NCI-H1092 (cell line): ENCODE measurements around the gene SPTB.

Experiments used
- DNase-seq: peaks from one replicate; lab custom pipeline; 2025; lab: John Stamatoyannopoulos, UW

The SPTB gene

DNA sequence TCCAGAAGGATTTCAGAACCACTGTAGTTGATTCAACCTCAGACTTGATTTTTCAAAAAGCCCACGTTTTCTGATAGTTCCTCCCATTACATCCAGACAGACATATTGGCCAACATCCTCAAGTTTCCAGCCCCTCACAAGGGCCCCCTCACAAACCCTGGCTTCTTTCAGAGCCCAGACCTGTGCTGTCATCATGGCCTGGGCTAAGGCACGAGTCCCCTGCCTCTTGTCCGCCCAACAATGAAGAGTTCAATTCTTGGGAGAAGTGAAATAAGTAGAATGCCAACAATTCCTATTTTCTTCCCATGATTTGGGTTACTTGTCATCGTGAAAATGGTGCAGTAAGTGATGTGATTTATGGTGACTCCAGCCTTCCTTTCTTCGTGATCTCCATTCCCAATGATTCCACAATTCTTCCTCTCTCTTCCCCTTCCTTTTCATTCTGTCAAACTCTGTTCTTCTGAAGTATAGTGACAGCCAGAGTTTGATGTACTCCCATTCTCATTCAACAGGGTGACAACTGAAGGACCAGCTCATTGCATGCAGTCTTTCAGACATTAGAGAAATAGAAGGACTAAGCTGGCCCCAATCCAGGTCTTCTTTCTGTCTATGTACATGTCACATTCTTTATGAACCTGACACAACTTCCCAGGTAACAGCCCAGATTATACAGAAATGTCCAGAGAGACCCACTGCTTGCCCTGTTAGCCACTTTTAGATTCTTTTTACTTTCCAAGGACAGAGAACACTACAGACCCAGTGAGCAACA is 29.2 kb downstream of the SPTB start:
- DNase-seq = no peak

DNA sequence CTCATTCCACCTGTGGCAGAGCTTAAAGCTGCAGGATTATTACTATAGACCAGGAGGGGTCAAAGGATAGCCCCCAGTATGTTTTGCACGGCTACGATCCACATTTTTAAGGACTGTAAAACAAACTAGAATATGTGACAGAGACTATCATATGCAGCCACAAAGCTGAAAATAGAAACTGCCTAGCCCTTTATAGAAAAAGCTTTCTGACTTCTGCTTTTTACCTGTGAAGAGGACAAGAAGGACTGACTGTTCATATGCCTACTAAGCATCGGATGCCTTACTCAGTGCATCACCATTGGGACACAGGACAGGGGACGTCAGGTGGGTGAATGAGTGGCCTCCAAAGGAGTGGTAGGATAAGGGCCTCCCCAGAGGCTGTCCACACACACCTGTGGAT is 29.8 kb downstream of the SPTB start:
- no peak for DNase-seq

DNA sequence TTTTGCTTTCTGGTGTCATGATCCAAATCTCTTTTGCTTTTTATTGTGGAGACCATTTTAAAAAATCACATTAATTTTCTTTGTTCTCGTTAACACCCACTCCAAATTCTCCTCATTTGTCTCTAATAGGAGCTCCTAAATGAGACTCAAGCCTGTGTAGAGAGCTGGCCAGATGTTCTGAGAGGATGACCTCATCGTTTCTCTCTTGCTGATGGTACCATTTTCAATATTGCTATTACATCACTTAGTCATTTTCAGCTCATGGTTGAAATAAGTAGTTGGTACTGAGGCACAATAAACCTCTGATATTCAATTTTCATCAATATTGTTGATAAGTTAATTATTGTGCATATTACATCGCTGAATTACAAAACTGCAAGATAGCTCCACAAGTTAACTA is 31.5 kb downstream of the SPTB start:
- no peak for DNase-seq

DNA sequence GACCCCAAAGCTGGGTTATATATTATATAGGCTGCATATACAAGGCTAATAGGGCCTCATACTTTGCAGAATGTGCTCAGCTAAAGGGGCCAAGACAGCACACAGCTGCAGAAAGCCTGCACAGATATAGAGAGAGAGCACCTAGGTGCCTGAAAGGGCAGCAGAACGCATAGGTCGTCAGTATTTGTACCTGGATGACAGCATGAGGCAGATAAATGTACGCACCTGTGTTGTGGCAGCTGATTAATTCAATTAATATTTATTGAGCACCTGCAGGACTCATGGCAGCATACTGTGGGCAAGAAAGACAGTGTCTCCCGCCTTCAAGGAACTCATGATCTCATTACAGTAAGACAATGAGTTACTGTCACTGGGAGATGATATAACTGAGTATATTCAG is 33.4 kb downstream of the SPTB start:
- no peak for DNase-seq

DNA sequence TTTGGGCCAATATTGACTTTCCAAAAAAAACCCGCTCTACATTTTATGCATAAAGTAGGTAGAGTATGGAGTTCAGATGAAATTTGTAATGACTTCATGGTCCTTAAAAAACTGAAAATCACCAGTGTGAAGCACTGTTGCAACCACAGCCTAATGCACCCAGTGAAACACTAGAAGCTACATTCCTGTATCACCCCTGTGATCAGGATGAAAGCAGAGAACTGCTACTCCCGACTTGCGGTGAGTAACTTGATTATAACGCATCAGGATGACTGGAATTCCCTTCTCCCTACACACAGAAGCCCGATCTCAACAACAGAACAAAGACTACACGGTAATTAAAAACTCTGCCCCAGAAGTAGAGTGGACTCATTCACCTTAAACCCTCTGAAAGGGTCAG is 33.8 kb downstream of the SPTB start:
- DNase-seq = no peak

DNA sequence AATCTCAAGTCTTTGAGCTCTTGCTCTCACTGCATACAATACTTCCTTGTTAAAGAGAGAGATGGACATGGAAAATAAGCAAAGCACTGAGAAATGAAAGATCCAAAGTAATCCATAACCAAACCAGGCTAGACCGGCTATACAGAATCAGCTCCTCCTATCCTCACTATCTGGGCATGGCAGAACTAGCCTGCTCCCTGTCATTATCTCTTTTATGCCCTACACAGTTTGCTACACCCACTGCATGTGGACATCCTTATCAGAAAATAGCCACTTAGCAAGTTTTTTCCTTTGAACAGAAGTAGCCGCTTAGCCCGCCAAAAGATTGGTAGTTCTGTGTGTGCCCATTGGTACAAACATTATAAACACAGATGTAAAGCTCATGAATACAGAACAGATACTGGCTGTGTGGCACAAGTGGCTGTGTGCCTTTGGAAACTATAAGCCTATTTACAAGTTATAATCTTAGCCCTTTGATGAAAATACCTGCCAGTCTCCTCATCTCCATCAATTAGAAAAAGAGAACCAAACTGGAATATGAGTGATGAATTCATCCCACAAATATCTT is 34.7 kb downstream of the SPTB start:
- DNase-seq = no peak

DNA sequence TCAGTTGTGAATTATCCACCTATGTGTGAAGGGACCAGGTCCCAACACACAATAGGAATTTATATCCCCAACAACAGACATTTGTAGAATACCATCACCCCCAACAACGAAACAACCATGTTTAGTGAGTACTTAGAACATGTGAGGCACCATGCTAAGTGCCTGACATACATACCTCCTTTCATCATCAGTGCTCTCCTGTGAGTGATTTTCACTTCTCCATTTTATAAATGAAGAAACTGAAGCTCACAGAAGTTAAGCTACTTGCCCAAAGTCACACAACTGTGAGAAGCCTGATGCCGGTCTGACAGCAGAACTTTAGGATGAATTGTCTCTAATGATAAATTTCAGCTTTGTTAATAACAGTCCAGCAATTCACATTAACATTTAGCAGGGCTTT is 35.4 kb downstream of the SPTB start:
- DNase-seq = no peak

DNA sequence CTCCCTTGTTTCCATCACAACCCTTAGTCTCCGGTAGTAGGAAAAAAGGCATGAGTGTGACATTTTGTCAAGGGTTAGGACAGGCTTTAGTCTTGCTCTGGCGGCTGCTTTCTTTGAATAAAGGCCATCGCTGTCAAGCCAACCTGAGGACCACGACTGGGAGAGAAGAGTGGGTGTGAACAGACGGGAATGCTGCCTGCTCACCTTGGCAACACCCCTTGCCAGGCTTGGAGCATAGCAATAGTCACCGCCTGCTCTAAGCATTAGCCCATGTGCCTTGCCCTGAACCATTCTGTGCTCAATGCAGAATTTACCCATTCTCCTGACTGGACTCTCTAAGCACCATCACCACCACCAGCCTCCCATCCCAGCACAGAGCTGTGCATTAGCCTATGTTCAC is 36.2 kb downstream of the SPTB start:
- DNase-seq = no peak

DNA sequence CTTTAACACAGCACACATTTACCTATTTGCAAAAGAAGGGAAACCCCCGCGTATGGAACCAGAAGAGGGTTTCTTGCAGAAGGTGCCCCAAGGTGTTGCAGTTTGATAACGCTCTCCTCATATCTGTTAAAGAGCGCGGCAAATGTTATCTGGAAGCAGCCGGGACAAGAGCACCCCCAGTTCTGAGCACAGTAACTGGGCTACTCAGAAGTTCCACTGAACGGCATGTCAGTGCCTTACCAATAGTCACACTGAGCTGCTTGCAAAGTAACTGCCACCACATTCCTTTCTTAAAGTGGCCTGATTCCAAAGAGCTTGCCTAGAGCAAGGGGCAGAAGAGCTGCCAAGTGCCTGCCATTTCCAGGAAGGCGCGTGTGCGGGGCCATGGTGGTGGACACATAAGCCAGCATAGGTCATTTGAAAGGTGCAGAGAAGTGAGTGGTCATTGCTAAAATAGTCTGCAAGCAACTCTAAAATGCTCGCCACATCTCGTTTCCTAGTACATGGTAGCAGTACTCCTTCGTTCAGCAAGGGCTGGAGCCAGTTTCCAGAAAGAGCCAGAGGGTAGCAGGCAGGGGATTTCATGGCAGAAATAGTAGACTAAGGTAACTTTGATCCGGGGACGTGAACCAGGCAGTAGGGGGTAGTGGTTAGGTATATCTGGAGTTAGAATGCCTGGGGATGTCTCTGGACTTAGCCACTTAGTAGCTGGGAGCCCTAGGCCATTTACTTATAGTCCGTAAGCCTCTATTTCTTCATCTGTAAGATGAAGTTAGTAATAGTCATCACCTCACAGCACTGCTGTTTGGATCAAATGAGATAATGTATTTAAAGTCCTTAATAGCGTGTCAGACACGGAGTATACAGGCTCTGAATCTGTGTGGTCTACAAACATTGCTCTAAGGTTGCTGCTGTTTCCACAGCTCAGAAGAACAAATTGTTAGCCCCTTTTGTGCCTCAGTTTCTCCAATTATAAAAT is 37.6 kb downstream of the SPTB start:
- DNase-seq = no peak

DNA sequence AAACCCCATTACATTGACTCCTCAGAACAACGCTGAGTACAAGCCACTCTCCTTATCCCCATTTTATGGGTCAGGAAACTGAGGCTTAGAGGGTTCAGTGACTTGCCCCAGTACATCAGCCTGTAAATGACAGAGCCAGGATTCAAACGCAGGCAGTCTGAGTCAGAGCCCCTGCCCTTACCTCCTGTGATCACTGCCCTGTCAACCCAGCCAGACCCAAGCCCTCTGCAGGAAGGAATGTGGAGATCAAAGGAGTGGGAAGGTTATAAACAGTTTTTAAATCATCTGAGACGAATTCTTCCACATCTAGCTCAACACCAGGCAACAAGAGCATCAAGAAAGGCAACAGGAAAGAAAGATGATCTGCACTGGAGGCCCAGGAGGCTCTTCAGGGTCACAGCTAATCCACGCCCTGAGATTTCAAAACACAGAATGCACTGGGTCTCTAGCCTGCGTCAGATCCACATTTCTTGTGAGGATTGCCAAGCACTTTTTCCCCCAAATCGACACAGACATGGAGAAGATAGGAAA is 38.5 kb downstream of the SPTB start:
- DNase-seq = no peak

DNA sequence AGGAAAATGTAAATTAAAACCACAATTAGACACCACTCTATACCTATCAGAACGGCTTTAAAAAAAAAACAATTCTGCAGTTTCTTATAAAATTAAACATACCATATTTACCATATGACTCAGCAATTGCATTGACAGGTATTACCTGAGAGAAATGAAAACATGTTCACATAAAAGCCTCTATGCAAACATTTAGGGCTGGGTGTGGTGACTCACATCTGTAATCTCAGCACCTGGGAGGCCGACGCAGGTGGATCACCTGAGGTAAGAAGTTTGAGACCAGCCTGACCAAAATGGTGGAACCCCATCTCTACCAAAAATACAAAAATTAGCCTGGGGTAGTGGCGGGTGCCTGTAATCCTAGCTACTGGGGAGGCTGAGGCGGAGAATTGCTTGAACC is 41.1 kb downstream of the SPTB start:
- no peak for DNase-seq

DNA sequence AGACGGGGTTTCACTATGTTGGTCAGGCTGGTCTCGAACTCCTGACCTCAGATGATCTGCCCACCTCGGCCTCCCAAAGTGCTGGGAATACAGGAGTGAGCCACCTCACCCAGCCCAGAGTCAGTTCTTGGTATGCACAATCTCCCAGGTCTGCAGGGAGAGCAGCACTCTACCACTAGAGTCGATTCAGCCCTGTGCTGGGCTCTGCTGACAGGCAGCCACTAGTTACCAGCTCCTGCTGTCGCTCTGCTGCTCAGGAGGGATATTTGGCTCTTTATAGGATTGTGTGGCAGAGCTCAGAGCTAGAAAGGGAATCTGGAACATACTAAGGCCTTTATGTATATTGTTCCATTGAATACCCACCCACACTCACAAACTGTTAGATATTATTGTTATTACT is 44.3 kb downstream of the SPTB start:
- no peak for DNase-seq

DNA sequence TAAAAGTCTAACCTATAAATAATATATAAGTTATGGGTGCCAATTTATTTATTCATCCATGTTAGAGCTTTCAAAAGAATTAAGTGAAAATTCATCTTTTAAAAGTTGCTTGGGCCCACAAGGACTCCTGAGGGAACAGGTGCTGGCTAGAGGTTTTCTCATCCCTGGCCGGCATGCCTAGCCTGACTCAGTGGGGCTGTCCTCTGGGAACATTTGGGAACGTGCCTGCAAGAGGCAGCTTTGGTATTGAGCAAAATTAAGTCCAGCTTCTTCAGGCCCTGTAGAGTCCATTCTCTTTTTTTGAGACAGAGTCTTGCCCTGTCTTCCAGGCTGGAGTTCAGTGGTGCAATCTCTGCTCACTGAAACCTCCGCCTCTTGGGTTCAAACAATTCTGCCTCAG is 44.7 kb downstream of the SPTB start:
- no peak for DNase-seq

DNA sequence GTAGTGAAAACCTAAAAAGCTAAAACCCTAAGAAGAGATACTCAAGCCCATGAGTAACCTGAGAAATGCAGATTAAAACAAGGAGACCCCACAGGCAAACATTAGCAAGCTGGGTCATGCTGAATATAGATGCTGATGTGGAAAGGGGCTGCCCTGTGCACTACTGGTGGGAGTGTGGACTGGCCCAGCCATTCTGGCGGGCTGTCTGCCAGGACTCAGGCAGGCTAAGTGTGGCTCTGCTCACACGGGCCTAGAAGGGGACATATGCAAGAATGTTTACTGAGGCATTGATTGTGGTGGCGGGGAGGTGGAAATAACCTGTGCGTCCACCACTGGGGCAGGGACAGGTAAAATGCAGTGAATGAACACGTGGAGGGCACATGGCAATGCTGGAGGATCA is 48.3 kb downstream of the SPTB start:
- DNase-seq = no peak

DNA sequence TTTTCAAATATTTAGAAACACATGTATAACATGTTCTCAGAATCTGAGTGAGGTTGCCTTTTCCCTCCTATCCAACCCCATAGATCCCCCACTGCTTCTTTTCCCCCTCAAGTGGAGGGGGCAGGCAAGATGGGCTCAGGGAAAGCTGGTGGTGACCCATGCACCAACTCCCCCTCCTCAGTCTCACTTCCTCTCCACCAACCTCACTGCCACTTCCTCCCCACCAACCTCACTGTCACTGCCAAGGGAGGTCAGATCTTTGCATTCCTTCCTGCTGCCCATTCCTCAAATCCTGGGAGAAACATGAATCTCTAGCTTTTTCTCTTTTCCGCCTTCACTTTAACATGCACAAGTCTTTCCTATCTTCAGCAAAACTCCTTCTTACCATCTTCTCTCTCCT is 48.7 kb downstream of the SPTB start:
- no peak for DNase-seq

DNA sequence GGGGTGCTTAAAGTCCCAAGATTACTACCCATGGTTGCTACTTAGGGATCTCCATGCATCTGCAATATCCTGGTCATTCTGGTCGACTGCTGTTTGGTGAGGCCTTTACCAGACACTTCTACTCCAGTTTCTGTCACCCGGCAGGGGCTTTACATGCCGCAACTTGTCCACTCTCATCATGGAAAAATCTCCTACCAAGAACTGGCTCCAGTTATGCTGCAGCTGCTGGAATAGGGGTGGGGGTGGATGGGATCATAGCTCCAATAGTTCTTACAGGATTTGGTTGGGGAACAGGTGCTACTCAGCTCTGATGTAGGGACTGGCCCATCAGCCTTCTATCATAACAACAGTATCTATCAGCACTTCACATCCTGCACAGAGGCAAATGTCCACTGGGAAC is 51.6 kb downstream of the SPTB start:
- DNase-seq = no peak

DNA sequence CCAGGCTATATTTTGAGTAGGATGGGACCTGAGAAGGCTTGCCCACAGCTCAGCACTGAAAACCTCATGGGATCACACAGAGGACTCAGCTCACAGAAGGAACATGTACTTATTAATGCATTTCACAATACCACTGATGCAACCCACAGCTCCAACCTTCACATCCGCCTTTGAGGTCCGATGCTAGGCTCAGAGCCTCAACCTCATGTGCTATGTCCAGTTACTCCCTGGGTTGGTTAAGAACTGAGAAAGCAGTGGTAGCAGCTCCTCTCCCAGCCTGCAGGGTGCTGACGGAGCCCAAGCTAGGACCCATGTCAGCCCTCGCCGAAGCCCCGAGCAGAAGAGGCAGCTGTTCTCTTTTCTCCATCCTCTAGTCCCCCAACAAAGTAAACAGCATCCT is 52.9 kb downstream of the SPTB start:
- no peak for DNase-seq

DNA sequence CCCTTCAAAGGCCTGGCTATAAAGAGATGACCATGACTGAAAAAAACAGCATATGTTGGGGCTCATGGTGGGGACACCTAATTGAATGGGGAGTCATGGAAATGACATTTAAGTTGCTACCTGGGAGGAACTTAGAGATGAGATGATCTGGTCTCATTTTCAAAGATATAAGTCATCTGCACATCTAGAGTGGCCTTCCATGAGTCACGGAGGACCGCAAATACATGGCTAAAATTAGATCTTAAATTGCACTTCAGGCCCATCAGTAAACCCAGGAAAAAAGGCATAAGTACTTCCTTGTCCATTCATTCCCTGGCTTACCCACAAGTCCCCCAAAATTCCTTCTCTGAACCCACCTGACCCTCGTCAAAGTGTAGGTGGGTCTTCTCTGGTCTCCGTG is 53.4 kb downstream of the SPTB start:
- no peak for DNase-seq

DNA sequence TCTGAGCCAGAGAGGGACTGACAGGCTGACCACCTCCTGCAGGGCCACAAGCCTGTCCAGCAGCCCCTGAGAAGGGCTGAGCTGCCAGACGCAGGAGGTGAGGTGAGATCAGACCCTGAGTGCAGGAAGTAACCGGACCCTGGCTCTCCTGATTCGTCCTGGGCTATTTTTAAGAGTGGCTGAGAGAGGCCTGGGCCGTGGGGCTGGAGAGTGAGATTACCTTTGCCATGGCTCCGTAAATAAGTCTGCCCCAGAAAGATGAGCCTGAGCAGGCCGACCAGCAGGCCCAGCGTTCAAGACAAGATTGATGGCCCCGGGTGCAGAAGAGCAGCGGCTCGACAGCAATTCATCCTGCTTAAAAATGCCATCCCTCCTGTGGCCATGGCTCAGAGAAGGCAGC is 54.2 kb downstream of the SPTB start:
- DNase-seq = no peak

DNA sequence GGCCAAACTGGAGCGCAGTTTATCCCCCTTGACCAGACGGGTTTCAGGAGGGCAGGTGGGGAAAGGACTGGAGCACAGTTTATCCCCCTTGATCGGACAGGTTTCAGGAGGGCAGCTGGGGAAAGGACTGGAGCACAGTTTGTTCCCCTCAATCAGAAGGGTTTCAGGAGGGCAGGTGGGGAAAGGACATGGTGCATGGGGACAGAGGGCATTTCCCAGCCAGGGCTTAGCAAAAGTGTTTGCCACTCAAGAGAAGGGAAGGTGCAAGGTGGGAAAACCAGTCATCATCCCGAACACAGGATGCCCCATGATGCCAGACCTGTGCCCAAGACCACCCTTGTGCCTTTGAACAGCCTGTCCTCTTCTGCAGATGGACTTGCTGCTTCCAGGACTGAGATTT is 54.7 kb downstream of the SPTB start:
- DNase-seq = no peak

DNA sequence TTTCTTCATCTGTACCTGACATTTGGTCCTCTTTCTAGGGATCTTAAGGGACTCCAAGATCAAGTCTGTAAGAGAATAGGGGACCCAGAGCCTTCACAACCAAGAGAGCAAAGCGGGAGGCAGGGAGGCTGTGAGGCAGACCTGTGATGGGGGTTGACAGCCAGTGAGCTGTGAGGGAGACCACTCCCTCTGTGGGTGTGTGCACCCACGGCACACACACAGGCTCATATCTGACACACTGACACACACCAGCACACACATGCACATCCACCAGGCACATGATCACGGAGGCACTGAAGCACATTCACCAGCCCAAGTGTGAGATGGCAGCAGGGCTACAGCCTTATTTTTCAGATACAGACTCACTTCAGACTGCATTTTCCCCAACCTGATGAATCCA is 55.2 kb downstream of the SPTB start:
- no peak for DNase-seq

DNA sequence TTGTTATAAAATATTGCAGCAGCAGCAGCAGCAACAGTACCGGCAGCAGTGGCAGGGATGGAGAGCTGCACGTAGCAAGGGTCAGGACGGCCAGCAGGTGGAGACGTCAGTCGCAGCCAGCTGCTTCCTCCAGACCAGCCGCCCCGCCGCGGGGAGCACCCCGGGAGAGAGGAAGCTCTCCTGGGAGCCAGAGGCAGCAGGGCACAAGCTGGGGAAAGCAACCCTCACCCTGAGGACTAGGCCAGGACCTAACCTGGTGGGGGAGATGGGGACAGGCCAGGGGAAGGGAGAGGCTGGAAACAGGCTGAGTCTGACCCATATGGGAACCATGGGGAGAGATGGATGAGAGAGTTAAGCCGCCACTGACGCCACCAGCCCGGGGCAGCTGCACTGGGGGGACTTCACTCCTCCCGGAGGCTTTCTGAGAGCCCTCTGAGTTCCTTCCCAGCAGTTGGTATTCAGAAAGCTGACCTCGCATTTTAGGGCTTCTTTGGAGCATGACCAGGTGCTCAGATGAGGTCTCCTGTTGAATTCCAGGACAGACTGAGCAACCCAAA is 56.3 kb downstream of the SPTB start:
- peak; percentile 70 for DNase-seq
